Transverse colon (tissue), 4 donors: ENCODE results near the gene RALGPS1. TPM values are rescaled to one million over a fixed set of nuclear protein-coding genes. Genes with fewer than 3 reads are reported as not detected.

Experiments used
- DNase-seq: peaks from one replicate; pipeline ENCODE4 v3.0.0-alpha.2; 2019
- H3K27ac ChIP-seq, 4 donors: fragments of 200-600 bp; sonication (generic); 2 replicates each; pipeline ENCODE4 v1.5.1; 2016 to 2018; ENCODE audit warnings: inconsistent platforms in 4 of 4
- H3K27me3 ChIP-seq: fragments of 200-600 bp; sonication (generic); 2 replicates; pipeline ENCODE4 v1.5.1; 2017; ENCODE audit warnings: inconsistent platforms
- H3K36me3 ChIP-seq, 4 donors: fragments of 200-600 bp; sonication (generic); 2 replicates each; pipeline ENCODE4 v1.5.1; 2017 to 2019; ENCODE audit warnings: inconsistent platforms in 4 of 4
- H3K4me1 ChIP-seq, 4 donors: fragments of 200-600 bp; sonication (generic); 2 replicates each; pipeline ENCODE4 v1.5.1; 2017 to 2020; ENCODE audit warnings: inconsistent platforms in 4 of 4
- H3K4me3 ChIP-seq, 4 donors: fragments of 200-600 bp; sonication (generic); 1 replicate in 1 of 4; 2 replicates in 3 of 4; pipeline versions ENCODE4 v1.5.1 to v1.6.1; 2017 to 2019; ENCODE audit warnings: inconsistent platforms in 4 of 4
- H3K9me3 ChIP-seq, 2 donors: fragments of 200-600 bp; sonication (generic); 2 replicates each; pipeline ENCODE4 v1.5.1; 2017 to 2019; ENCODE audit warnings: inconsistent platforms in 2 of 2
- EP300 ChIP-seq: sonication (generic); formaldehyde crosslinking; IDR thresholded peaks from one replicate; pipeline ENCODE4 v1.6.1; 2017; ENCODE audit warnings: antibody characterized with exemption, low read depth
- POLR2A ChIP-seq: fragments of 450-650 bp; IDR thresholded peaks from one replicate; pipeline ENCODE4 v1.6.1; 2016; ENCODE audit warnings: antibody characterized with exemption, mild to moderate bottlenecking, moderate library complexity
- POLR2AphosphoS5 ChIP-seq, 3 donors: sonication (generic); formaldehyde crosslinking; IDR thresholded peaks; one replicate each; pipeline ENCODE4 v1.6.1; 2016; ENCODE audit warnings: antibody characterized with exemption in 3 of 3
- WGBS, 2 donors: methylation state at CpG; one replicate each; pipeline ENCODE4 v1.1.5; 2018; ENCODE audit warnings: low coverage in 1 of 2; 5-methylcytosine and 5-hydroxymethylcytosine counted together
- in situ Hi-C, 4 donors: fragments of 200-750 bp; cut with MboI; loops; one replicate each; pipeline versions ENCODE4 v1.15.0 to v1.15.1; 2017; ENCODE audit warnings: low sequenced_read_pairs in 3 of 4, low pct_ligation_motif_present in 1 of 4, low pct_unique_long_range_greater_than_20kb in 1 of 4
- intact Hi-C: fragments of 100-400 bp; cut with DNase I; formaldehyde crosslinking; loops from one replicate; pipeline ENCODE4 v1.15.1; 2023; ENCODE audit warnings: low total_unique reads
- total RNA-seq, 4 donors: library from RNA; depleted of rRNA; stranded (reverse); fragments of >200 nt; gene quantifications; one replicate each; pipeline ENCODE4 v1.1.0, GENCODE V29; 2016
- TF ChIP-seq, protein P1 (sequence below), 5 experiments: fragments of 200-600 bp in 3 of 5; fragments of 450-650 bp in 2 of 5; sonication (generic) in 3 of 5; IDR thresholded peaks; 1 replicate in 2 of 5; 2 replicates in 3 of 5; pipeline ENCODE4 v1.5.1; 2016 to 2017; ENCODE audit warnings: antibody characterized with exemption in 5 of 5, inconsistent platforms in 3 of 5, mild to moderate bottlenecking in 2 of 5, moderate library complexity in 1 of 5

RALGPS1 gene
- total RNA-seq, 4 donors from 2014 or later: 46.0 to 119 (median 87.6) TPM

- Histone ChIP-seq H3K36me3 (no peaks in the 10 kb centered on the region), H3K27ac (no peak overlapping the region), H3K4me1 (peaks cover 0 to 2% (median 0%) of the 10 kb centered on the region in 4 donors), H3K9me3 (no peaks in the 10 kb centered on the region), H3K27me3 (no peaks in the 10 kb centered on the region), H3K4me3 (no peak overlapping the region)
- TF ChIP-seq POLR2AphosphoS5 (IDR thresholded peaks at IDR 0.05) (no peak), POLR2A (no peak), EP300 (no peak)
- TF ChIP-seq, protein P1, sequence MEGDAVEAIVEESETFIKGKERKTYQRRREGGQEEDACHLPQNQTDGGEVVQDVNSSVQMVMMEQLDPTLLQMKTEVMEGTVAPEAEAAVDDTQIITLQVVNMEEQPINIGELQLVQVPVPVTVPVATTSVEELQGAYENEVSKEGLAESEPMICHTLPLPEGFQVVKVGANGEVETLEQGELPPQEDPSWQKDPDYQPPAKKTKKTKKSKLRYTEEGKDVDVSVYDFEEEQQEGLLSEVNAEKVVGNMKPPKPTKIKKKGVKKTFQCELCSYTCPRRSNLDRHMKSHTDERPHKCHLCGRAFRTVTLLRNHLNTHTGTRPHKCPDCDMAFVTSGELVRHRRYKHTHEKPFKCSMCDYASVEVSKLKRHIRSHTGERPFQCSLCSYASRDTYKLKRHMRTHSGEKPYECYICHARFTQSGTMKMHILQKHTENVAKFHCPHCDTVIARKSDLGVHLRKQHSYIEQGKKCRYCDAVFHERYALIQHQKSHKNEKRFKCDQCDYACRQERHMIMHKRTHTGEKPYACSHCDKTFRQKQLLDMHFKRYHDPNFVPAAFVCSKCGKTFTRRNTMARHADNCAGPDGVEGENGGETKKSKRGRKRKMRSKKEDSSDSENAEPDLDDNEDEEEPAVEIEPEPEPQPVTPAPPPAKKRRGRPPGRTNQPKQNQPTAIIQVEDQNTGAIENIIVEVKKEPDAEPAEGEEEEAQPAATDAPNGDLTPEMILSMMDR (IDR thresholded peaks at IDR 0.05): no peak
- WGBS, 2 donors: 94 to 100% methylated on average over 2 to 8 of the region's 8 CpGs
- in situ Hi-C loops (no loop called here), intact Hi-C loops (no loop called here)
- no peak for DNase-seq
Measured at GRCh38 chr9:127087836-127088235, 173.3 kb downstream of the RALGPS1 start.

GRCh38 chr9:127088724-127089615 is 174.4 kb downstream of the RALGPS1 start:
- 95 to 97% methylated on average over 6 to 27 of the region's 27 CpGs for WGBS, 2 donors
- peaks cover 0 to 2% (median 0%) of the 10 kb centered on the region in 4 donors for H3K4me1 ChIP-seq
- in situ Hi-C loops (no loop called here), intact Hi-C loops (no loop called here)
- H3K9me3 ChIP-seq: no peaks in the 10 kb centered on the region
- H3K27me3 ChIP-seq: no peaks in the 10 kb centered on the region
- H3K4me3 ChIP-seq: no peak overlapping the region
- H3K27ac ChIP-seq: peak overlapping the region in 2 of 4 donors; percentile 53 to 62
- no peaks in the 10 kb centered on the region for H3K36me3 ChIP-seq
- no peak for TF ChIP-seq EP300
- TF ChIP-seq POLR2A: no peak
- TF ChIP-seq, protein P1 (IDR thresholded peaks at IDR 0.05): no peak
- TF ChIP-seq POLR2AphosphoS5 (IDR thresholded peaks at IDR 0.05): no peak
- DNase-seq: no peak

DNA sequence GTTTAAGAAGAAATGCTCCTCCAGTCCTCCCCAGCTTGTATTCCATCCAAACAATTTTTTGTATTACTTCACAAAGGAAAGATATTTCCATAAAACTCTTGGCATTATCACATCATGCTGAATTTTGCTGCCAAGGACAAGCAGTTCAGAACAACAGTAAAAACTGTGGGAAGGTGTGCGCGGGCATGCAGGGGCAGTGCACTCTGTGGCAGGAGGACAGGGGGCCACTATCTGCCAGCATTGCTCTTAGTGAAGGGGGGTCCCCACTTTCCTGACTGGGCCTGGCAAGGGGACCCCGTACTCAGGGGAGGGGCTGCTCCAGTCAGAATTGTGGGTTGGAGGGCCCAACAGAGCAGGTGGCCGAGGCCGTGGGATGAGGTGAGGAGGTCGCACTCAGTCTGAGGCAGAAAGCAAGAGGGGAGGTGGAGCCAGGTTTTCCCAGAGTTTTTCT is 175.1 kb downstream of the RALGPS1 start:
- H3K27me3 ChIP-seq: no peaks in the 10 kb centered on the region
- 89% methylated on average over 6 of the region's 6 CpGs; no CpG with 5 or more reads in 1 of the 2 donors for WGBS, 2 donors
- no peak overlapping the region for H3K4me3 ChIP-seq
- intact Hi-C loops: no loop called here
- peak overlapping the region; percentile 10 to 62 (median 32) for H3K27ac ChIP-seq
- in situ Hi-C loops: no loop called here
- H3K36me3 ChIP-seq: no peaks in the 10 kb centered on the region
- DNase-seq: no peak
- peaks cover 0 to 2% (median 0%) of the 10 kb centered on the region in 4 donors for H3K4me1 ChIP-seq
- H3K9me3 ChIP-seq: no peaks in the 10 kb centered on the region
- TF ChIP-seq POLR2AphosphoS5 (IDR thresholded peaks at IDR 0.05): no peak
- TF ChIP-seq, protein P1 (IDR thresholded peaks at IDR 0.05): no peak

- no peak for TF ChIP-seq EP300
- TF ChIP-seq, protein P1 (IDR thresholded peaks at IDR 0.05): no peak
- TF ChIP-seq POLR2A: no peak
- no peak for TF ChIP-seq POLR2AphosphoS5 (IDR thresholded peaks at IDR 0.05)
- in situ Hi-C loops (no loop called here), intact Hi-C loops (no loop called here)
- Histone ChIP-seq H3K27ac (peak overlapping the region; percentile 10 to 62 (median 29)), H3K4me1 (peaks cover 0 to 2% (median 0%) of the 10 kb centered on the region in 4 donors), H3K27me3 (no peaks in the 10 kb centered on the region), H3K4me3 (no peak overlapping the region), H3K36me3 (no peaks in the 10 kb centered on the region), H3K9me3 (no peaks in the 10 kb centered on the region)
- 93% methylated on average over 6 of the region's 6 CpGs; no CpG with 5 or more reads in 1 of the 2 donors for WGBS, 2 donors
- no peak for DNase-seq
Measured at GRCh38 chr9:127090341-127090985, 175.9 kb downstream of the RALGPS1 start.
